HL-60 (cell line): Measurements from ENCODE around the gene MMP25.

ENCODE experiments used
- POLR2AphosphoS5 ChIP-seq: IDR thresholded peaks from 2 replicates; pipeline ENCODE4 v1.6.1; 2012; ENCODE audit warnings: low read depth
- SPI1 ChIP-seq: IDR thresholded peaks from 2 replicates; pipeline ENCODE4 v1.6.1; 2012; ENCODE audit warnings: low read depth, mild to moderate bottlenecking, borderline replicate concordance

GRCh38 chr16:3004781-3005284 lies 41.5 kb upstream of the MMP25 start:
- TF ChIP-seq SPI1 (no peak), POLR2AphosphoS5 (no peak)
